Stimulated activated CD4-positive, alpha-beta T cell treated with anti-CD3 and anti-CD28 coated beads, Interleukin-2, amount 100 ng/mL, for 24 hours (primary cell): Measurements from ENCODE around the gene CCDC186.

Experiments
- DNase-seq, 2 donors: peaks; one replicate each; pipeline ENCODE4 v3.0.0-alpha.2; 2020

CCDC186 gene

GRCh38 chr10:114173921-114174694 lies at the start of gene CCDC186:
CCDC186 (minus strand) TSS chr10:114174203; CDS start chr10:114163268, 10,935 bp downstream.
- peak; percentile 98 for DNase-seq

- no peak for DNase-seq
Measured at GRCh38 chr10:114223066-114223465, 49.1 kb upstream of the CCDC186 start.

GRCh38 chr10:114221235-114221634 lies 47.2 kb upstream of the CCDC186 start:
- DNase-seq, result no peak

- DNase-seq, result no peak
Measured at GRCh38 chr10:114220281-114220680, 46.3 kb upstream of the CCDC186 start.

- DNase-seq, result no peak
Measured at GRCh38 chr10:114215033-114215432, 41.0 kb upstream of the CCDC186 start.

GRCh38 chr10:114212153-114212552 lies 38.1 kb upstream of the CCDC186 start:
- DNase-seq, result no peak

GRCh38 chr10:114208351-114208750 lies 34.3 kb upstream of the CCDC186 start:
- no peak for DNase-seq

- DNase-seq, result no peak
Measured at GRCh38 chr10:114207349-114207748, 33.3 kb upstream of the CCDC186 start.

GRCh38 chr10:114206902-114207301 lies 32.9 kb upstream of the CCDC186 start:
- no peak for DNase-seq

- DNase-seq, result no peak
Measured at GRCh38 chr10:114202812-114203211, 28.8 kb upstream of the CCDC186 start.

- no peak for DNase-seq
Measured at GRCh38 chr10:114199239-114199638, 25.2 kb upstream of the CCDC186 start.

GRCh38 chr10:114195079-114195478 lies 21.1 kb upstream of the CCDC186 start:
- no peak for DNase-seq

- DNase-seq, result no peak
Measured at GRCh38 chr10:114189700-114190099, 15.7 kb upstream of the CCDC186 start.

GRCh38 chr10:114188900-114189299 lies 14.9 kb upstream of the CCDC186 start:
- DNase-seq, result no peak

GRCh38 chr10:114188001-114188400 lies 14.0 kb upstream of the CCDC186 start:
- no peak for DNase-seq

- no peak for DNase-seq
Measured at GRCh38 chr10:114184276-114184675, 10.3 kb upstream of the CCDC186 start.

GRCh38 chr10:114183563-114183962 lies 9.6 kb upstream of the CCDC186 start:
- no peak for DNase-seq

- no peak for DNase-seq
Measured at GRCh38 chr10:114181971-114182370, 8.0 kb upstream of the CCDC186 start.

GRCh38 chr10:114180937-114181336 lies 6.9 kb upstream of the CCDC186 start:
- DNase-seq, result no peak

- DNase-seq, result no peak
Measured at GRCh38 chr10:114179747-114180146, 5.7 kb upstream of the CCDC186 start.

- DNase-seq, result no peak
Measured at GRCh38 chr10:114179148-114179547, 5.1 kb upstream of the CCDC186 start, which contains the start of gene TDRD1. TDRD1 (plus strand) TSS chr10:114179353; CDS start chr10:114187832, 8,479 bp downstream.

GRCh38 chr10:114176511-114176910 lies 2.5 kb upstream of the CCDC186 start:
- DNase-seq, result no peak

GRCh38 chr10:114175667-114176066 lies 1.7 kb upstream of the CCDC186 start:
- DNase-seq, result no peak

GRCh38 chr10:114174695-114175188 lies 739 bp upstream of the CCDC186 start:
- no peak for DNase-seq

- no peak for DNase-seq
Measured at GRCh38 chr10:114173603-114173920, 441 bp downstream of the CCDC186 start.
